ENCODE results near the gene PHLDA1. TPM values are rescaled to one million over a fixed set of nuclear protein-coding genes. Genes with fewer than 3 reads are reported as not detected.
A peak's percentile ranks its signal among the peaks of the same experiment; 100 is the strongest.

PHLDA1 gene
- total and polyA plus RNA-seq, 10 of the 15 experiments (the other 5 are each of a cell fraction or from before 2014, with no cell fraction given): 0.66 to 14.2 (median 1.3) TPM

GRCh38 chr12:75979181-75979580 is 52.4 kb downstream of the PHLDA1 start (continued):
- TF ChIP-seq ZBTB33 (IDR thresholded peaks at IDR 0.05): no peak
- no peak for TF ChIP-seq USF1 (IDR thresholded peaks at IDR 0.05; ENCODE audit: borderline replicate concordance, extremely low read length, insufficient read depth, low read depth, low read length)
- no peak for TF ChIP-seq LARP7 (IDR thresholded peaks at IDR 0.05)
- TF ChIP-seq FOXM1 (IDR thresholded peaks at IDR 0.05; ENCODE audit: low read depth, low read length): no peak
- TF ChIP-seq RUNX3 (IDR thresholded peaks at IDR 0.05; ENCODE audit: low read length): peak; percentile 29; the same call in 1 of the 2 replicates
- TF ChIP-seq SUPT20H (IDR thresholded peaks at IDR 0.05; ENCODE audit: borderline replicate concordance, control insufficient read depth, low read depth, low read length): no peak
- TF ChIP-seq ATF7 (IDR thresholded peaks at IDR 0.05; ENCODE audit: low read depth): peak; percentile 38; the same call in 1 of the 2 replicates
- TF ChIP-seq POU2F2 (IDR thresholded peaks at IDR 0.05; ENCODE audit: borderline replicate concordance, low read depth, low read length): no peak
- no peak for TF ChIP-seq PML (IDR thresholded peaks at IDR 0.05; ENCODE audit: low read length)
- no peak for TF ChIP-seq ASH2L (IDR thresholded peaks at IDR 0.05; ENCODE audit: borderline replicate concordance, low read depth)
- TF ChIP-seq IRF4 (IDR thresholded peaks at IDR 0.05; ENCODE audit: low read depth, low read length): no peak
- no peak for TF ChIP-seq NRF1 (conservative IDR thresholded peaks at IDR 0.05; ENCODE audit: low read depth, low read length)
- no peak for TF ChIP-seq RFX5 (IDR thresholded peaks at IDR 0.05; ENCODE audit: low read depth, low read length)
- no peak for TF ChIP-seq MYC (IDR thresholded peaks at IDR 0.05; ENCODE audit: insufficient read depth, insufficient read length, insufficient replicate concordance, low read length, severe bottlenecking)
- peak; percentile 30; the same call in 1 of the 2 replicates for TF ChIP-seq EED (IDR thresholded peaks at IDR 0.05; ENCODE audit: low read depth)
- TF ChIP-seq WRNIP1 (IDR thresholded peaks at IDR 0.05; ENCODE audit: borderline replicate concordance, low read depth, low read length): no peak
- peak; percentile 60 for TF ChIP-seq MTA2 (IDR thresholded peaks at IDR 0.05; ENCODE audit: low read depth)
- TF ChIP-seq EP300 (IDR thresholded peaks at IDR 0.05; ENCODE audit: borderline replicate concordance in 1 of 2, control insufficient read depth in 1 of 2, low read depth in 2 of 2, low read length in 2 of 2): peak in 1 of 2 experiments; percentile 35; a peak in 1 of 4 replicates
- no peak for TF ChIP-seq USF2 (IDR thresholded peaks at IDR 0.05; ENCODE audit: borderline replicate concordance, low read depth, low read length)
- TF ChIP-seq ZBTB11 (CRISPR knock-in tag; IDR thresholded peaks at IDR 0.05): no peak
- no peak for TF ChIP-seq CHD4 (IDR thresholded peaks at IDR 0.05)
- no peak for TF ChIP-seq SREBF1 (IDR thresholded peaks at IDR 0.05; ENCODE audit: low read length)
- no peak for TF ChIP-seq STAT3 (IDR thresholded peaks at IDR 0.05; ENCODE audit: low read depth, low read length)
- no peak for TF ChIP-seq SMARCA5 (IDR thresholded peaks at IDR 0.05)
- no peak for TF ChIP-seq POLR2AphosphoS2 (IDR thresholded peaks at IDR 0.05; ENCODE audit: low read depth, low read length)
- TF ChIP-seq NFYB (IDR thresholded peaks at IDR 0.05; ENCODE audit: insufficient read depth, low read depth, low read length): no peak
